SJCRH30 (cell line): ENCODE data around the gene VANGL2. TPM values are rescaled to one million over a fixed set of nuclear protein-coding genes. Genes with fewer than 3 reads are reported as not detected.
A peak's percentile ranks its signal among the peaks of the same experiment; 100 is the strongest.

ENCODE experiments used
- DNase-seq, 2 experiments: peaks; one replicate each; pipeline ENCODE4 v3.0.0-alpha.2; 2015 to 2020
- H3K27ac ChIP-seq: fragments of 250-450 bp; sonication (Bioruptor Pico); 2 replicates; pipeline ENCODE4 v1.5.1; 2020; ENCODE audit warnings: mild to moderate bottlenecking, moderate library complexity
- H3K27me3 ChIP-seq: fragments of 250-450 bp; sonication (Bioruptor Pico); 2 replicates; pipeline ENCODE4 v1.5.1; 2020; ENCODE audit warnings: mild to moderate bottlenecking, moderate library complexity
- H3K36me3 ChIP-seq: fragments of 250-450 bp; sonication (Bioruptor Pico); 2 replicates; pipeline ENCODE4 v1.5.1; 2020; ENCODE audit warnings: mild to moderate bottlenecking, moderate library complexity
- H3K4me1 ChIP-seq: fragments of 250-450 bp; sonication (Bioruptor Pico); 2 replicates; pipeline ENCODE4 v1.5.1; 2020; ENCODE audit warnings: mild to moderate bottlenecking, moderate library complexity
- H3K4me3 ChIP-seq: fragments of 250-450 bp; sonication (Bioruptor Pico); 2 replicates; pipeline ENCODE4 v1.5.1; 2020; ENCODE audit warnings: mild to moderate bottlenecking, moderate library complexity
- H3K9me3 ChIP-seq: fragments of 250-450 bp; sonication (Bioruptor Pico); replicated peaks from 2 replicates; pipeline ENCODE4 v1.5.1; 2020; ENCODE audit warnings: mild to moderate bottlenecking, moderate library complexity
- total RNA-seq: library from RNA; depleted of rRNA; stranded (reverse); fragments of >200 nt; shearing (Covaris generic); gene quantifications from 2 replicates; pipeline ENCODE4 v1.2.3, GENCODE V29; 2014

The VANGL2 gene
- total RNA-seq, 1 experiment from 2014 or later, result 12.8 TPM

DNA sequence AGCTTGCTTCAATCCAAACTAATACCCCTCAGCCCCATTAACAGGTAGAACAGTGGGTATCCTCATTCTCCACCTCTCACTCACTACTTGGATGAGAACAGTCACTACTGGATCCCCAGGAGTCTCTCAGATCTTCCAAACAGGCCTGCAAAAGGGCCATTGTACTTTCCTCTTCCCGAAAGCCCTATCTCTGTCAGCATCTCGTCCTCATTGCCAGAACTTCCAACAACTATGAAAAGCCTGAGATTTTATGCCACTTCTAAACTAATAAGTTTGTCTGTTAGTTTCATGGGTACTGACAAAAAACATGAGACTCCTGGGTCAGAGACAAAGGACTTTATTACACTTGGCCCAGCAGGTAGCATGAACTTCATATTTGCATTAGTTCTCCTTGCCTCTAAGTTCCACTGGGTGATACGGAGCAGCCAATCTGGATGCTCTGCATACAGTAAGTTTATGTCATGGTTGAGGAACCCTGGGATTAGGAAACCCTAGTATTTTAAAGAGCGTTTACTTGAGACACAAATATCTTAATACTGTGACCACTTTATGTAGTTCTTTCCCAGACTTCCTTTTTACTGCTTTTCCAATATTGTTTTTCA, 38.1 kb downstream of the VANGL2 start:
- no peak for DNase-seq
- Histone ChIP-seq H3K27ac (no peak overlapping the region), H3K4me1 (no peaks in the 10 kb centered on the region), H3K36me3 (no peaks in the 10 kb centered on the region), H3K4me3 (no peak overlapping the region), H3K9me3 (no peaks in the 10 kb centered on the region), H3K27me3 (no peaks in the 10 kb centered on the region)

- DNase-seq, result no peak
- no peaks in the 10 kb centered on the region for H3K9me3 ChIP-seq
- H3K36me3 ChIP-seq, result no peaks in the 10 kb centered on the region
These were observed 38.6 kb downstream of the VANGL2 start for GRCh38 chr1:160438935-160439334.

GRCh38 chr1:160439718-160440117, 39.4 kb downstream of the VANGL2 start:
- Histone ChIP-seq H3K27me3 (no peaks in the 10 kb centered on the region), H3K36me3 (no peaks in the 10 kb centered on the region), H3K4me1 (no peaks in the 10 kb centered on the region), H3K4me3 (no peak overlapping the region), H3K27ac (no peak overlapping the region), H3K9me3 (no peaks in the 10 kb centered on the region)
- DNase-seq, result no peak

More at GRCh38 chr1:160438935-160439334, 38.6 kb downstream of the VANGL2 start:
- Histone ChIP-seq H3K4me1 (no peaks in the 10 kb centered on the region), H3K4me3 (no peak overlapping the region), H3K27me3 (no peaks in the 10 kb centered on the region), H3K27ac (no peak overlapping the region)

GRCh38 chr1:160446945-160447600, 46.7 kb downstream of the VANGL2 start:
- Histone ChIP-seq H3K4me3 (no peak overlapping the region), H3K27me3 (no peaks in the 10 kb centered on the region), H3K9me3 (no peaks in the 10 kb centered on the region), H3K36me3 (no peaks in the 10 kb centered on the region), H3K27ac (no peak overlapping the region), H3K4me1 (no peaks in the 10 kb centered on the region)
- DNase-seq, result no peak

- H3K27me3 ChIP-seq, result 0 out of 2 replicates have a peak, but pooled peaks cover 2% of the 10 kb centered on the region
- no peaks in the 10 kb centered on the region for H3K9me3 ChIP-seq
- H3K4me1 ChIP-seq, result no peaks in the 10 kb centered on the region
- no peak overlapping the region for H3K4me3 ChIP-seq
- no peak for DNase-seq
- no peaks in the 10 kb centered on the region for H3K36me3 ChIP-seq
- no peak overlapping the region for H3K27ac ChIP-seq
These were observed 49.1 kb downstream of the VANGL2 start for GRCh38 chr1:160449494-160449893.

DNA sequence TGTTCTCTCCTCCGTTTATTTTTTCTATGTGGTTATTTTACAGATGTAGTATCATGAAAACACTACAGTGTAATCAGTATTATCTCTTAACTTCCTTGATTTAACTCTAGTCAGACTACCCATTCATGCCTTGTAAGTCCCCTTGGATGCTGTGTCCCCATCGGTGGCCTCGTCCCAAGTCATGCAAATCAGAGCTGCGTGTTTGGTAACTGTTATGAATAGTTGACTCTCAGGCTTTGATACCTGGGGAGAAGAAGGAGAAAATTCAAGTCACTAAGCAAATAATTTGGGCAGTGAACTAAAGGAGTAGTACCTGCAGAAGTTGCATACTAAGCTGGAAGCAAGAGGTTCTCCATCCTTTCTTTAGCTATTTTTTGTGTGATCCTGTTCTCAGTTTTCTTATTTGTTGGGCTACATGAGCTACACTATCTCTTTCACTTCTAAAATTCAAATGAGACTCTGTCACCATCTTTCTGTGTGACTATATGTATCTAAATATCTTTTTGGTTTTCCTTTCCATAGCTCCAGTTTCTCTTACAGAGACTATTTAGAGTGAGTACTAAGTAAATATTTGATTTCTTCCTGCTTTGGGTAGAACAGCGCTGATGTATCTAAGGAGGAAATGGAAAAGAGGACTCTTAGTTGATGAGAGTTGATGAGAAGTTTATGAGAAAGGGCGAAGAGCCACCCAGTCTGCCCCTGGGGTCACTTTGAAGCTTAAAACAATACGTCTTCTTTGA, 50.9 kb downstream of the VANGL2 start:
- H3K4me1 ChIP-seq, result no peaks in the 10 kb centered on the region
- 0 out of 2 replicates have a peak, but pooled peaks cover 2% of the 10 kb centered on the region for H3K27me3 ChIP-seq
- no peak for DNase-seq
- no peak overlapping the region for H3K27ac ChIP-seq
- no peaks in the 10 kb centered on the region for H3K9me3 ChIP-seq
- no peak overlapping the region for H3K4me3 ChIP-seq
- H3K36me3 ChIP-seq, result no peaks in the 10 kb centered on the region

- no peak overlapping the region for H3K27ac ChIP-seq
- no peaks in the 10 kb centered on the region for H3K36me3 ChIP-seq
- no peaks in the 10 kb centered on the region for H3K9me3 ChIP-seq
- no peak overlapping the region for H3K4me3 ChIP-seq
- no peak for DNase-seq
- H3K27me3 ChIP-seq, result 0 out of 2 replicates have a peak, but pooled peaks cover 2% of the 10 kb centered on the region
- no peaks in the 10 kb centered on the region for H3K4me1 ChIP-seq
These were observed 51.5 kb downstream of the VANGL2 start for GRCh38 chr1:160451859-160452232.

GRCh38 chr1:160453443-160453842, 53.1 kb downstream of the VANGL2 start:
- H3K4me3 ChIP-seq, result no peak overlapping the region
- 0 out of 2 replicates have a peak, but pooled peaks cover 2% of the 10 kb centered on the region for H3K27me3 ChIP-seq
- H3K4me1 ChIP-seq, result peaks cover 2% of the 10 kb centered on the region; the same call in 1 of the 2 replicates
- no peaks in the 10 kb centered on the region for H3K36me3 ChIP-seq
- no peak overlapping the region for H3K27ac ChIP-seq
- H3K9me3 ChIP-seq, result no peaks in the 10 kb centered on the region
- no peak for DNase-seq

GRCh38 chr1:160454371-160455152, 54.2 kb downstream of the VANGL2 start:
- H3K27ac ChIP-seq, result no peak overlapping the region
- H3K9me3 ChIP-seq, result no peaks in the 10 kb centered on the region
- H3K4me1 ChIP-seq, result peaks cover 5% of the 10 kb centered on the region
- H3K27me3 ChIP-seq, result 0 out of 2 replicates have a peak, but pooled peaks cover 2% of the 10 kb centered on the region
- no peak overlapping the region for H3K4me3 ChIP-seq
- DNase-seq, result no peak
- no peaks in the 10 kb centered on the region for H3K36me3 ChIP-seq

DNA sequence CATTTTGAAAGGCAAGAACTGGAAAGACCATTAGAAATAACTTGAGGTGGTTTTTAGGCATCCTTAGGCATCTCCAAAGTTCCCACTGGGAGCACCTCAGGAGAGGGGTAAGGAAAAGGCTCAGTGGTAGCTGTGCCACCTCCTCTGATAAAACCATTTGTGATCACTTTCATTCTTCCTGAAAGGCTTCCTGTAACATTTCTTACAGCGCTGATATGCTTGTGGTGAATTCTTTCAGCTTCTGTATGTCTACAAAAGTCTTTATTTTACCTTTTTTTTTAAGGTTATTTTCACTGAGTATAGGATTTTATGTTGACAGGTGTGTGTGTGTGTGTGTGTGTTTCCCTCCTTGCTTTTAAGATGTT, 54.8 kb downstream of the VANGL2 start:
- no peak overlapping the region for H3K27ac ChIP-seq
- 0 out of 2 replicates have a peak, but pooled peaks cover 2% of the 10 kb centered on the region for H3K27me3 ChIP-seq
- H3K4me1 ChIP-seq, result peaks cover 8% of the 10 kb centered on the region
- no peaks in the 10 kb centered on the region for H3K36me3 ChIP-seq
- H3K9me3 ChIP-seq, result no peaks in the 10 kb centered on the region
- DNase-seq, result no peak
- no peak overlapping the region for H3K4me3 ChIP-seq

- Histone ChIP-seq H3K4me1 (peaks cover 18% of the 10 kb centered on the region), H3K4me3 (no peak overlapping the region), H3K36me3 (no peaks in the 10 kb centered on the region), H3K27ac (peak overlapping the region; percentile 0; the same call in 1 of the 2 replicates), H3K27me3 (no peaks in the 10 kb centered on the region), H3K9me3 (no peaks in the 10 kb centered on the region)
- DNase-seq, result peak; percentile 18 to 60
These were observed 58.7 kb downstream of the VANGL2 start for GRCh38 chr1:160459056-160459455.

- Histone ChIP-seq H3K27me3 (no peaks in the 10 kb centered on the region), H3K9me3 (no peaks in the 10 kb centered on the region), H3K36me3 (no peaks in the 10 kb centered on the region), H3K4me3 (no peak overlapping the region), H3K4me1 (peaks cover 18% of the 10 kb centered on the region), H3K27ac (peak overlapping the region; percentile 0; the same call in 1 of the 2 replicates)
- no peak for DNase-seq
These were observed 59.3 kb downstream of the VANGL2 start for GRCh38 chr1:160459687-160460086.

DNA sequence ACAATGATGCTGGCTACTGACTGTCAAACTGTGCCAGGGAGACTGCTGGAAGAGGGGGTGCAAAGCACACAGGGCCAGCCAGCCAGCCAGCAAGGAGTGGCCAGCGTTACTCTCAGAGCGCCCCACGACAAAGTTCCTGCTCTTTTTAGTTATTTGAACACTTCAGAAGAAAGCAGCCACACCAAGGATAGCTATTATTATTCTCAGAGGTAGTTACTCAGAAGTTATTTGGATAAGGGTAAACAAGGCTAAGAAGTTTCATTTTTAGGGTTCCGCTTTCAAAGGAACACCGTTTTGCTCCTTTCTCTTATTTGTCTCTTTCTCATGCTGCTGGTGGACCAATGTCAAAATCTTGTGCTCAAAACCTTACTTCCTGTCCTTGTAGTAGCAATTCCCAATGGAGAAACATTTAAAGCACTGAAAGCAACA, 59.9 kb downstream of the VANGL2 start:
- no peak for DNase-seq
- H3K27ac ChIP-seq, result no peak overlapping the region

DNA sequence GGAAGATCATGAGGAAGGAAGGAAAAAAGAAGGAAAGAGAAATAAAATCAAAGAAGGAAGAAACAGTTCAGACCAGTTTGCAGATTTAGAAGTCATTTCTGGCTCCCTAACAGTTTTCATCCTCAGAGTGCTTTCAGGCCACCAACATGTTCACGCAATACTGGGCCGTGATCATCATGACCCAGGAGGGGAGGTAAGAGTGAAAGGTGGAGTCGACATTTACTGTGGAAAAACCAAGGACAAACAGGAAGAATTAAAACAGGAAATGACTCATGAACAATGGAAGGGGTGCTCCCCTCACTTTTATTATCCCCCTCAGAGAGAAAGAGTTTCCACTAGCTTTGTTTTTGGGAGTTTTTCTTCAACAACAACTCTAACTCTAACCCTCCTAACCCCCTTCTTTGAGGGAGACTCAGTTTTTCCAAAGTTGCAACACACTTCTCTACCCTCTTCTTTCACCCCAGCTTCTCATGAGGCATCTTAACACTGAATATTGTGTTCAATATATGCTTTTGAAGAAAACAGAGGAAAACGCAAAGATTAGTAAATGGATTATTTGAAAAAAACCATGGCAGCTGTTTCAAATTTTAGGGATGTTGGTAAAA, 60.4 kb downstream of the VANGL2 start:
- H3K27me3 ChIP-seq, result no peaks in the 10 kb centered on the region
- peaks cover 18% of the 10 kb centered on the region for H3K4me1 ChIP-seq
- H3K36me3 ChIP-seq, result no peaks in the 10 kb centered on the region
- H3K27ac ChIP-seq, result no peak overlapping the region
- H3K4me3 ChIP-seq, result no peak overlapping the region
- no peak for DNase-seq
- no peaks in the 10 kb centered on the region for H3K9me3 ChIP-seq

More for the DNA sequence above, 59.9 kb downstream of the VANGL2 start:
- H3K4me1 ChIP-seq, result peaks cover 18% of the 10 kb centered on the region
- H3K27me3 ChIP-seq, result no peaks in the 10 kb centered on the region
- H3K4me3 ChIP-seq, result no peak overlapping the region
- no peaks in the 10 kb centered on the region for H3K9me3 ChIP-seq
- H3K36me3 ChIP-seq, result no peaks in the 10 kb centered on the region
